Measurements from ENCODE around the gene PILRB.
"Not testable (repeated sequence)": the region's sequence is repeated elsewhere in the genome, so short reads cannot be mapped to it uniquely, and the experiment has no call there.

PILRB gene

GRCh38 chr7:100356416-100357068 is 1.4 kb upstream of the PILRB start:
- no peak for DNase-seq (ENCODE audit: low spot score)

GRCh38 chr7:100357131-100357561 is 771 bp upstream of the PILRB start:
- DNase-seq (ENCODE audit: low spot score) = no peak

GRCh38 chr7:100358857-100359212 is 918 bp downstream of the PILRB start:
- DNase-seq (ENCODE audit: low spot score) = no peak

GRCh38 chr7:100360135-100360854 is 2.4 kb downstream of the PILRB start:
- no peak for DNase-seq (ENCODE audit: low spot score)

GRCh38 chr7:100363098-100363497 is 5.2 kb downstream of the PILRB start:
- no peak for DNase-seq (ENCODE audit: low spot score)

GRCh38 chr7:100363797-100364196 is 5.9 kb downstream of the PILRB start:
- not testable (repeated sequence) for DNase-seq (ENCODE audit: low spot score)

GRCh38 chr7:100364480-100364879 is 6.6 kb downstream of the PILRB start:
- no peak for DNase-seq (ENCODE audit: low spot score)

GRCh38 chr7:100365998-100366367 is 8.1 kb downstream of the PILRB start:
- not testable (repeated sequence) for DNase-seq (ENCODE audit: low spot score)

GRCh38 chr7:100366411-100367250 is 8.7 kb downstream of the PILRB start:
- DNase-seq (ENCODE audit: low spot score) = no peak

- DNase-seq (ENCODE audit: low spot score) = no peak
Observed at GRCh38 chr7:100367251-100367620, 9.3 kb downstream of the PILRB start.

GRCh38 chr7:100367676-100368613 is 10.0 kb downstream of the PILRB start:
- DNase-seq (ENCODE audit: low spot score) = no peak

GRCh38 chr7:100369105-100369504 is 11.2 kb downstream of the PILRB start:
- no peak for DNase-seq (ENCODE audit: low spot score)

GRCh38 chr7:100370303-100370702 is 12.4 kb downstream of the PILRB start:
- no peak for DNase-seq (ENCODE audit: low spot score)

- no peak for DNase-seq (ENCODE audit: low spot score)
Observed at GRCh38 chr7:100370746-100371145, 12.8 kb downstream of the PILRB start.

GRCh38 chr7:100371561-100372171 is 13.7 kb downstream of the PILRB start:
- no peak for DNase-seq (ENCODE audit: low spot score)

- DNase-seq (ENCODE audit: low spot score) = peak; percentile 21
Observed at GRCh38 chr7:100372256-100372655, 14.3 kb downstream of the PILRB start.

- no peak for DNase-seq (ENCODE audit: low spot score)
Observed at GRCh38 chr7:100372694-100373093, 14.8 kb downstream of the PILRB start.

- no peak for DNase-seq (ENCODE audit: low spot score)
Observed at GRCh38 chr7:100373261-100373831, 15.4 kb downstream of the PILRB start, which contains the start of gene PILRA. Gene PILRA, plus strand, starts transcription at chr7:100373487. Its CDS starts 170 bp downstream, at chr7:100373657.

GRCh38 chr7:100373870-100374598 is 16.1 kb downstream of the PILRB start:
- DNase-seq (ENCODE audit: low spot score) = peak; percentile 57

GRCh38 chr7:100374601-100375000 is 16.7 kb downstream of the PILRB start:
- DNase-seq (ENCODE audit: low spot score) = no peak

All from kidney tubule cell (primary cell).